HG03025 (cell line): Measurements from ENCODE around the gene VTI1B.
A peak's percentile ranks its signal among the peaks of the same experiment; 100 is the strongest.
"Not testable (repeated sequence)": the region's sequence is repeated elsewhere in the genome, so short reads cannot be mapped to it uniquely, and the experiment has no call there.

ENCODE experiments used
- ATAC-seq: cut with Tn5 transposase; IDR thresholded peaks from one replicate; pipeline ENCODE4 v1.9.1; 2021; ENCODE audit warnings: mild to moderate bottlenecking, moderate library complexity; ENCODE audit not compliant: unreplicated experiment, low FRiP score

VTI1B gene

DNA sequence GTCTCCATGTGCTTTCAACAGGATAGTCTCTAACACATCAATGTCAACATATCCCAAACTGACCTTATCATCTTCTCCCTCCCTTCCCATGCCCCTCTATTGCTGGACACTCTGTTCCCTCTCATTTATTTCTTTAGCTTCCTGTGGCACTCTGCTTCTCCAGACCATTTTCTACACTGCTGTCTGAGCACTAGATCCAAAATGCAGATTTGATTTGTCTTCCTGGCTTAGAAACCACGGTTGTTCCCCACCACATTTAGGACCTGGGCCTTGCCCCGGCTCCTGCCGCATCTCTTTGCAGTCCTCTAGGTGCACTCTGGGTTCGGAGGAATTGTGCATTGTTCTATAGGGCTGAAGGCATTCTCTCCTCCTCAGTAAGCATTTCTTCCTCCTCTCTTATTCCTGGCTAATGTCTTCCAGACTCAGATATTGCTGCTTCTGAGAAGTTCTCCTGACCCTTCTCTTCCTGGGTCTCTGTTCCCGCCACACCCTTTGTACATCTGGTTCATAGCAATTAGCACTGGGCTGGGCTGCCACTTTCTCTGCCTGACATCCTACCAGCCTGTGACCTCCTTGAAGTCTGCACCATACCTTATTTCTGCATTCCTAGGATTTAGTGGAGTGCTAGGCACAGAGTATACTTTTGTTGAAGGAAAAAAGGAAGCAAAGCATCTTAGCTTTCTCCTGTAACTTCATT, 40.8 kb downstream of the VTI1B start:
- no peak for ATAC-seq

DNA sequence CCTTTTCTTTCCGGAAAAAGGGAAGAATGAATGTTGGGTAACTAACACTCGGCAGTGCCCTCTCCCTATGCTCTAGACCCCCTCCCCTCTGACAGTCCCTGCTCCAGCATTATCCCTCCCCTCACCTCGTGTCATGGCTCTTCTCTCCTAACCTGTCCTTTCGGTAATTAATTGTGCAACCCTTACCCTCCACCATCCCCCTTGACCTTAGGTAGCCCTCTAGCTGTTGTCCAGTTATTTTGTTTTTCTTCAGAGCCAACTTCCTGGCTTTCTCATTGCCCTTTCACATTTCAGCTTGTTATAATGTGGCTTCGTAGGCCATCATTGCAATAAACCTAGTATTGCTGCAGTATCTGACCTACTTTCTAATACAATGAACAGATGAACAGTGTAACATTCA, 43.5 kb downstream of the VTI1B start:
- ATAC-seq: no peak

DNA sequence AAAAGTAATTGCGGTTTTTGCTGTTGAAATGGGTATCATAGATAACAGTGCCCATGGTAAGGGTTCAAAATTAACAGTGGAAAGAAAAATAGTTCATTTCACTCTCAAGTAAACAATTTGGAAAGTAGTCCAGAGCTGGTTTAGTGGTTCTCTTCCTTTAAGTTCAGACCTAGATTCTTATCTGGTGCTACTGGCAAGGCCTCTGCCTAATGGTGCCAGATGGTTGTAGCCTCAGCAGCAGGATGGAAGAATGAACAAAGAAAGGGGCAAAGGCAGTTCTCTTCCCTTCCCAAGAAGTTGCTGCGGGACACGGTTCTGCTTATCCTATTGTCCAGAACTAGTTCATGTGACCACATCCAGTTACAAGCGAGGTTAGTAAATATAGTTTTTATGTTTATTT, 44.2 kb downstream of the VTI1B start:
- ATAC-seq: no peak

- ATAC-seq: no peak
These were observed 46.9 kb downstream of the VTI1B start for GRCh38 chr14:67627519-67627918.

DNA sequence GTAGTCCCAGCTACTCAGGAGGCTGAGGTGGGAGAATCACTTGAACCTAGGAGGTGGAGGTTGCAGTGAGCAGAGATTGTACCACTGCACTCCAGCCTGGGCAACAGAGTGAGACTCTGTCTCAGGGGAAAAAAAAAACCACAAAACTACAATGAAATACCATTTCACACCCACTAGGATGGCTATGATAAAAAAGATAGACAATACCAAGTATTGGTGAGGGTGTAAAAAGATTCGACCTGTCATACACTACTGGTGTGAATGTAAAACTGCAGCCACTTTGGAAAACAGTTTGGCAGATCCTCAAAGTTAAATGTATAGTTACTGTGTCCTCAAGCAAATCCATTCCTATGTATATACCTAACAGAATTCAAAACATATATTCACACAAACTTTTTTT, 48.3 kb downstream of the VTI1B start:
- ATAC-seq: not testable (repeated sequence)

GRCh38 chr14:67623114-67623513, 51.3 kb downstream of the VTI1B start:
- no peak for ATAC-seq

DNA sequence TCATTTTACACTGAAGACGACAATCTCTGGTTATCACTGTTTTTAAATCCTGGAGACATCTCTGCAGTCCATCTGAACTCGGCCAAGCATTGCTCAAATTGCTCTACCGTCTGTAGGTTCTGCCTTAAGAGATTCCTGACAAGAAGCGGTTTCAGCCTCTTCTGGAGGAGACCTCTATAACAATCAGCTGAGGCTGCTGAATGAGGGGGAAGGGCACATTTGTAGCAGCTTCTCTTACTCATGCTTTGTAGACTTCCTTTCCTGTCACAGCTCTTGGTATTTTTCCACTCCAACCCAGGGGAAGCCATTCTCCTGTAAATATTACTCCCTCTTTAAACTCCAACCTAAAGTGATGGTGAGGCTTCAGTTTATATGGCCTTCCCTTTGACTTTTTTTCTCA, 51.8 kb downstream of the VTI1B start:
- ATAC-seq: no peak

DNA sequence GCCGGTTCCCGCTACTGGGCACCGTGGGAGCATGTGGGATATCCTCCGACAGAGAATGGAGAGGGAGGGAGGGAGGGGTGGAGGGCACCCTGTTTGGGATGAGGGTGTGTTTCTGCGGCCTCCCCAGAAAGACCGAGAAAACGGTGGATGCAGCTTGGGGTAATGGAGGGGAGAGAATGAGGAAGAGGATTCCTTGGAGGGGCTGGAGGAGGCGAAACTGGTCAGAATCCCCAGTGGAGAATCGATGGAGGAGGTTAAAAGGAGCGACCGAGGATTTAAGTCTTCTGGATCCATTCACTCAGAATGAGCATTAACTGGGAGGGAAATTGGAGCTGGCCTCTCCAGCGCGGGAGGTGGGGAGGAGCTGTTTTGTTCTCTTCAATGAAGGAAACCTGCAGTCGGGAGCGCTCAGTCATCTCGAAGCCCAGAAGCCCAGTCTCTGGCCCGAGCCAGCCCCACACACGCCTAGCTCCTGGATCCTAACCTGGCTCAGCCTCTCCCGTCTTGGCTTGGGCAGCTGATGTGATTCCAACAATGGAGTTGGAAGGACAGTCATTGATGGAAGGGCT, 54.1 kb downstream of the VTI1B start:
- ATAC-seq: no peak

DNA sequence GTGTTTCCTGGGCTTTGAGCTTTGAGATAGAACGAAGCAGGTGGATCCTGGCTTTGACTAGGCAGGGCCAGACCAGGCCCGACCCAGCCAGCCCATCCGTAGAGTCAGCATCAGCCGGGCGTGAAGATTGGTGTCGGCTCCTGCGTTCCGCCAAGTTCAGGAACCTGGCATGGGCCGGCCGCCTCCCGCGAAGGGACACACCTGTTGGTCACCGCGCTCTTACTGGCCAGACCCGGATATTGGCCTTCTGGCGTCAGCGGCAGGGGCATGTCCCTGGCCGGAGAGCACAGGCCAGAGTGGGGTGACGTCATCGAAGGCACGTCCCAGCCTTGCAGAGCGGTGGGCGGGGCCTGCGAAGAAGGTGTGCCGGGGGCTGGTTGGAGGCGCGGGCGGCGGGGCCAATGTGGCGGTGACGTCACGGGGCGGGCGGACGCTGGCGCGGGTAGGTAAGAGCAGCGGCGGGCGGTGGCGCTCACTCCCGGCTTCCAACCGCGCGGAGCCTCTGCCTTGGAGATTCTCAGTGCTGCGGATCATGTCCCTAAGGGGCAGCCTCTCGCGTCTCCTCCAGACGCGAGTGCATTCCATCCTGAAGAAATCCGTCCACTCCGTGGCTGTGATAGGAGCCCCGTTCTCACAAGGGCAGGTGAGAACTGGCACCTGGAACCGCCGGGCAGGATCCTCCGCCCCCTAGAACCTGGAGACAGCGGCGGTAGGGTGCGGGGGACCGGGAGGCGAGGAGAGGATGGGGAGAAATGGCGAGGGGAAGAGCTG, 54.8 kb downstream of the VTI1B start, which contains the start of gene ARG2:
ARG2 (plus strand) TSS at position 475 of the 771 bp plus-strand sequence; CDS start at position 533, 58 bp downstream.
- peak; percentile 91 for ATAC-seq

DNA sequence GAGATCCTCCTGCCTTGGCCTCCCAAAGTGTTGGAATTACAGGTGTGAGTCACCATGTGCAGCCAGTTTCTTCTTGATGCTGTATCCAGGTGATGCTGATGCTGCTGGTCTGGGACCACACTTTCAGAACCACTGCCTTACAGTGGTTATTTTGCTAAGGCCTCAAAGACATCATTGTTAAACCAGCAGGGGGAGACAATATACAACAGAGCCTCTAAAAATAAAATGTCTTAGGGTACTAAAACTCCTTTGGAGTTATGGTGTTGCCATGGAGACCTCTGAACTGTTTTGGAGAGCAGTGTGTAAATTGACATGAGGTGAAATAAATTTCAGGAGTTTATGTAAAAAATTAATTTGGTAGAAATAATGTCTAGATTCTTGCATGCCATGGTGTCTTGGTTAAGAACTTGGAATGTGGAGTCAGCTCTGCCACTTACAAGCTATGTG, 55.8 kb downstream of the VTI1B start:
- ATAC-seq: no peak

GRCh38 chr14:67610491-67610890, 63.9 kb downstream of the VTI1B start:
- ATAC-seq: no peak

DNA sequence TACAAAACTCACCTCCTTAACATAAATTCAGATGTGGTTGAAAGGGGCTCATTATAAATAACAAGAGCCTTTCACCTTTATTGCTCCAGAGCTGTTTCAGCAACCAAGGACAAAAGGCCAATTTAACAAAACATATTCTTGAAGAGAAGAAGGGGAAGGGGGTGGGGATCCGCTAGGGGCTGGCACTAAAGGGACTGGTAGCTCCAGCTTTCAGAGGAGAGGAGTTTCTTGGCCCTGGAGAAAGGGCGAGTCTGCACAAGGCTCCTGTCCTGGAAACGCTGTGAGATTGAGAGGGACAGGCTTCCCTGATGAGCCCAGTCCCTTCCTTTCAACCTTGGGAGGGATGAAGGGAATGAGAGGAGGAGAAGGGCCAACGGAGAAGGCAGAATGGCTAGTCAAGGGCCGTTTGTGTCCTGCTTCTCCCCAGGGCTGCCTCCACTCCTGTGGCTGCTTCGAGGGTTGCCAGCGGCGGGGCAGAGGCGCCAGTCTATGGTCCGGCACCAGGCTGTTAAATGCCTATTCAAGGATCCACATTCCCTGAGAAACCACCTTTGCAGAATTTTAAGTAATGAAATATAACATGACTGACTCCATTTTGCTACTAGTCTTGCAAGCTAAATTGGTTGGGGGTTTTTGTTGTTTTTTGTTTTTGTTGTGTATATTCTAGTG, 64.7 kb downstream of the VTI1B start:
- no peak for ATAC-seq

- no peak for ATAC-seq
These were observed 66.8 kb downstream of the VTI1B start for GRCh38 chr14:67607646-67608045.

DNA sequence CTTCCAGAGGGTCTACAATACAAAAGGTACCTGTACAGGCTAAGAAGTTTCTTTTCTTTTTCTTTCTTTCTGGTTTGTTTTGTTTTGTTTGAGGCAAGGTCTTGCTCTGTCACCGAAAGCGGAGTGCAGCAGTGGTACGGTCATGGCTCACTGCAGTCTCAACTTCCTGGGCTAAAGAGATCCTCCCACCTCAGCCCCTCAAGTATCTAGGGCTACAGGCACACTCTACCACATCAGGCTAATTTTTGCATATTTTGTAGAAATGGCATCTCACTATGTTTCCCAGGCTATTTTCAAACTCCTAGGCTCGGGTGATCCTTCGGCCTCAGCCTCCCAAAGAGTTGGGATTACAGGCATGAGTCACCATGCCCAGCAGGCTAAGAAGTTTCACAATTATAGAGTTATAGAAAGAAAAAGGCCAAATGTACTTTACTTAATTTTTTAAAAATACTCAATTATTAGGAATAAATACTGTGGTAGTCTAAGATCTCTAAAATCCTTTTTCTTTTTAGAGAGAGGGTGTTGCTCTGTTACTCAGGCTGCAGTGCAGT, 71.4 kb downstream of the VTI1B start:
- no peak for ATAC-seq

GRCh38 chr14:67602076-67602475, 72.4 kb downstream of the VTI1B start:
- no peak for ATAC-seq

DNA sequence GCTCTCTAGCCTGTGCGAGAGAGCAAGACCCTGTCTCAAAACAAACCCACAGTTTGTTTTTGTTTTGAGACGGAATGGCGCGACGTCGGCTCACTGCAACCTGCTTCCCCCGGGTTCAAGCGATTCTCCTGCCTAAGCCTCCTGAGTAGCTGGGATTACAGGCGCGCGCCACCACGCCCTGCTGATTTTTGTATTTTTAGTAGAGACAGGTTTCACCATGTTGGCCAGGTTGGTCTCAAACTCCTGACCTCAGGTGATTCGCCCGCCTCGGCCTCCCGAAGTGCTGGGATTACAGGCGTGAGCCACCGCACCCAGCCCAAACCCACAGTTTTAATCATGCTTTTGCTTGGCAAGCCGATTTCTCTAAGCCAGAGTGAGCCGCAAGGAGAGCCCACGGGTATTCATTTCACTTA, 73.9 kb downstream of the VTI1B start:
- ATAC-seq: not testable (repeated sequence)

GRCh38 chr14:67599698-67600561, 74.5 kb downstream of the VTI1B start, which contains the start of gene PIGH:
PIGH (minus strand) TSS chr14:67600268; CDS start chr14:67600203, 65 bp downstream.
- ATAC-seq: peak; percentile 95
